Right lobe of liver (tissue), 6 donors: ENCODE measurements around the gene SEMA5B. TPM values are rescaled to one million over a fixed set of nuclear protein-coding genes. Genes with fewer than 3 reads are reported as not detected.

ENCODE experiments used
- ATAC-seq, 4 donors: fragments of 200-7000 bp; cut with Tn5 transposase; one replicate each; pipeline ENCODE4 v1.9.1; 2020; ENCODE audit warnings: mild to moderate bottlenecking in 4 of 4, moderate library complexity in 4 of 4
- DNase-seq, 3 donors: peaks; one replicate each; pipeline ENCODE4 v3.0.0-alpha.2; 2020
- H3K27ac ChIP-seq, 3 donors: fragments of 200-600 bp; one replicate each; pipeline ENCODE4 v1.8.0; 2022
- H3K27me3 ChIP-seq, 2 donors: fragments of 200-600 bp; one replicate each; pipeline ENCODE4 v1.8.0; 2022
- H3K36me3 ChIP-seq, 4 donors: fragments of 200-600 bp; sonication (generic) in 1 of 4; one replicate each; pipeline versions ENCODE4 v1.5.1 to v1.8.0; 2017 to 2022; ENCODE audit warnings: control low read depth in 1 of 4
- H3K4me1 ChIP-seq, 4 donors: fragments of 200-600 bp; sonication (generic) in 1 of 4; one replicate each; pipeline versions ENCODE4 v1.5.1 to v1.8.0; 2017 to 2022; ENCODE audit warnings: control low read depth in 1 of 4
- H3K4me3 ChIP-seq, 3 donors: fragments of 200-600 bp; one replicate each; pipeline ENCODE4 v1.8.0; 2022
- H3K9me3 ChIP-seq, 4 donors: fragments of 200-600 bp; sonication (generic) in 1 of 4; one replicate each; pipeline versions ENCODE4 v1.5.1 to v1.8.0; 2017 to 2022; ENCODE audit warnings: control low read depth in 1 of 4
- CTCF ChIP-seq, 4 donors: fragments of 200-600 bp in 3 of 4; fragments of 450-650 bp in 1 of 4; IDR thresholded peaks; one replicate each; pipeline versions ENCODE4 v1.5.1 to v1.8.0; 2016 to 2022; ENCODE audit warnings: antibody characterized with exemption in 4 of 4, mild to moderate bottlenecking in 2 of 4
- POLR2A ChIP-seq: fragments of 450-650 bp; IDR thresholded peaks from one replicate; pipeline ENCODE4 v1.6.1; 2017; ENCODE audit warnings: antibody characterized with exemption, mild to moderate bottlenecking
- WGBS: methylation state at CpG from one replicate; pipeline ENCODE4 v1.1.6; 2018; ENCODE audit warnings: low coverage, low lambda C conversion rate; ENCODE audit not compliant: insufficient coverage; ENCODE audit errors: missing lambda C conversion rate; 5-methylcytosine and 5-hydroxymethylcytosine counted together
- intact Hi-C, 2 donors: fragments of 100-400 bp; cut with DNase I; formaldehyde crosslinking; loops; one replicate each; pipeline versions ENCODE4 v1.11.2 to v1.14.1; 2022
- total RNA-seq, 6 experiments: library from RNA; depleted of rRNA in 2 of 6; stranded (reverse); fragments of >200 nt in 2 of 6; fragmentation: NEBNext Ultra II Directional in 3 of 6; extraction: Animal tissue kit (Norgen Biotek cat#: 25700) in 3 of 6; gene quantifications; one replicate each; pipeline versions ENCODE4 v1.1.0 to v1.2.4, GENCODE V29; 2016 to 2023
- donor health status: DM: no; HTN: yes; CAD: no.
- donor health status: DM: no; HTN: no; CAD: no.
- donor health status: DM: no; HTN: no; CAD: no.
- donor health status: DM: no; HTN: yes; CAD: no.
- donor health status: DM: no; HTN: yes; CAD: no.

SEMA5B gene
- total RNA-seq, 6 experiments from 2014 or later: 0.12 to 0.65 (median 0.25) TPM

- Histone ChIP-seq H3K4me3 (no peak overlapping the region), H3K9me3 (no peaks in the 10 kb centered on the region), H3K27ac (no peak overlapping the region), H3K4me1 (no peaks in the 10 kb centered on the region), H3K36me3 (no peaks in the 10 kb centered on the region), H3K27me3 (no peaks in the 10 kb centered on the region)
- TF ChIP-seq POLR2A (no peak), CTCF (IDR thresholded peaks at IDR 0.05) (no peak)
- 88% methylated on average over 4 of the region's 4 CpGs for WGBS
- ATAC-seq: no peak
- DNase-seq: no peak
- intact Hi-C loops: no loop called here
Observed at GRCh38 chr3:122998856-122999255, 28.7 kb downstream of the SEMA5B start.

- Histone ChIP-seq H3K9me3 (no peaks in the 10 kb centered on the region), H3K36me3 (no peaks in the 10 kb centered on the region), H3K27ac (no peak overlapping the region), H3K27me3 (no peaks in the 10 kb centered on the region), H3K4me3 (no peak overlapping the region), H3K4me1 (no peaks in the 10 kb centered on the region)
- WGBS: 92% methylated on average over 3 of the region's 7 CpGs
- DNase-seq (no peak), ATAC-seq (no peak)
- intact Hi-C loops: no loop called here
- TF ChIP-seq POLR2A (no peak), CTCF (IDR thresholded peaks at IDR 0.05) (no peak)
Observed at GRCh38 chr3:122998206-122998605, 29.4 kb downstream of the SEMA5B start.

GRCh38 chr3:122996038-122996580 is 31.5 kb downstream of the SEMA5B start:
- DNase-seq: no peak

GRCh38 chr3:122994954-122995353 is 32.6 kb downstream of the SEMA5B start:
- H3K4me3 ChIP-seq: no peak overlapping the region
- no peaks in the 10 kb centered on the region for H3K4me1 ChIP-seq
- intact Hi-C loops: no loop called here
- no peak for TF ChIP-seq CTCF (IDR thresholded peaks at IDR 0.05)
- no peak for TF ChIP-seq POLR2A
- DNase-seq (no peak), ATAC-seq (no peak)
- WGBS: 77% methylated on average over 3 of the region's 3 CpGs
- H3K27me3 ChIP-seq: no peaks in the 10 kb centered on the region
- no peak overlapping the region for H3K27ac ChIP-seq
- H3K9me3 ChIP-seq: no peaks in the 10 kb centered on the region
- no peaks in the 10 kb centered on the region for H3K36me3 ChIP-seq

More at GRCh38 chr3:122996038-122996580, 31.5 kb downstream of the SEMA5B start:
- Histone ChIP-seq H3K27ac (no peak overlapping the region), H3K4me1 (no peaks in the 10 kb centered on the region), H3K4me3 (no peak overlapping the region), H3K36me3 (no peaks in the 10 kb centered on the region), H3K9me3 (no peaks in the 10 kb centered on the region), H3K27me3 (no peaks in the 10 kb centered on the region)
- intact Hi-C loops: no loop called here
- 40% methylated on average over 1 of the region's 14 CpGs for WGBS
- ATAC-seq: no peak
- TF ChIP-seq POLR2A (no peak), CTCF (IDR thresholded peaks at IDR 0.05) (no peak)
